ENCODE measurements around the gene CYP8B1.

Gene CYP8B1

GRCh38 chr3:42875325-42876151 is at the start of gene CYP8B1:
Gene CYP8B1, minus strand, starts transcription at chr3:42875879. Its CDS starts 63 bp downstream, at chr3:42875816.
- DNase-seq (no peak), ATAC-seq (no peak)
- H3K27me3 Mint-ChIP-seq: no peaks in the 10 kb centered on the region
- no peaks in the 10 kb centered on the region for H3K9me3 Mint-ChIP-seq
- H3K36me3 Mint-ChIP-seq (ENCODE audit: low read depth): no peaks in the 10 kb centered on the region
- H3K4me3 Mint-ChIP-seq: no peak within 1 kb of the TSS
- H3K27ac Mint-ChIP-seq: no peak within 1 kb of the TSS
- H3K4me1 Mint-ChIP-seq: no peaks in the 10 kb centered on the region

GRCh38 chr3:42923606-42924005 is 47.9 kb upstream of the CYP8B1 start:
- H3K27ac Mint-ChIP-seq: no peak overlapping the region
- peaks cover 6% of the 10 kb centered on the region for H3K4me1 Mint-ChIP-seq
- H3K27me3 Mint-ChIP-seq: no peaks in the 10 kb centered on the region
- ATAC-seq (no peak), DNase-seq (no peak)
- H3K9me3 Mint-ChIP-seq: peaks cover 13% of the 10 kb centered on the region
- H3K4me3 Mint-ChIP-seq: no peak overlapping the region
- H3K36me3 Mint-ChIP-seq (ENCODE audit: low read depth): no peaks in the 10 kb centered on the region

GRCh38 chr3:42914771-42915515 is 39.3 kb upstream of the CYP8B1 start:
- H3K9me3 Mint-ChIP-seq: peaks cover 50% of the 10 kb centered on the region
- no peak for ATAC-seq
- H3K4me3 Mint-ChIP-seq: no peak overlapping the region
- peaks cover 35% of the 10 kb centered on the region for H3K36me3 Mint-ChIP-seq (ENCODE audit: low read depth)
- H3K27me3 Mint-ChIP-seq: no peaks in the 10 kb centered on the region
- no peaks in the 10 kb centered on the region for H3K4me1 Mint-ChIP-seq
- DNase-seq: no peak
- no peak overlapping the region for H3K27ac Mint-ChIP-seq

- H3K4me3 Mint-ChIP-seq: no peak overlapping the region
- DNase-seq (no peak), ATAC-seq (no peak)
- peaks cover 10% of the 10 kb centered on the region for H3K27me3 Mint-ChIP-seq
- H3K4me1 Mint-ChIP-seq: peaks cover 2% of the 10 kb centered on the region
- peaks cover 36% of the 10 kb centered on the region for H3K9me3 Mint-ChIP-seq
- H3K36me3 Mint-ChIP-seq (ENCODE audit: low read depth): peaks cover 34% of the 10 kb centered on the region
- H3K27ac Mint-ChIP-seq: no peak overlapping the region
Observed at GRCh38 chr3:42911551-42911950, 35.9 kb upstream of the CYP8B1 start.

GRCh38 chr3:42908675-42909074 is 33.0 kb upstream of the CYP8B1 start:
- no peak overlapping the region for H3K27ac Mint-ChIP-seq
- ATAC-seq (no peak), DNase-seq (no peak)
- H3K9me3 Mint-ChIP-seq: peaks cover 32% of the 10 kb centered on the region
- no peak overlapping the region for H3K4me3 Mint-ChIP-seq
- peaks cover 8% of the 10 kb centered on the region for H3K4me1 Mint-ChIP-seq
- peaks cover 32% of the 10 kb centered on the region for H3K27me3 Mint-ChIP-seq
- H3K36me3 Mint-ChIP-seq (ENCODE audit: low read depth): peaks cover 26% of the 10 kb centered on the region

- peaks cover 8% of the 10 kb centered on the region for H3K4me1 Mint-ChIP-seq
- peaks cover 19% of the 10 kb centered on the region for H3K36me3 Mint-ChIP-seq (ENCODE audit: low read depth)
- peak overlapping the region; percentile 46 for H3K4me3 Mint-ChIP-seq
- ATAC-seq: no peak
- no peak for DNase-seq
- peaks cover 29% of the 10 kb centered on the region for H3K9me3 Mint-ChIP-seq
- peaks cover 40% of the 10 kb centered on the region for H3K27me3 Mint-ChIP-seq
- H3K27ac Mint-ChIP-seq: no peak overlapping the region
Observed at GRCh38 chr3:42906848-42907183, 31.1 kb upstream of the CYP8B1 start.

GRCh38 chr3:42906070-42906847 is 30.6 kb upstream of the CYP8B1 start, which contains the start of gene ZNF662:
Gene ZNF662, plus strand, starts transcription at chr3:42906142. Its CDS starts 1,973 bp downstream, at chr3:42908115.
- Mint-ChIP-seq H3K27ac (peak within 1 kb of the TSS; percentile 46), H3K36me3 (ENCODE audit: low read depth) (peaks cover 19% of the 10 kb centered on the region), H3K9me3 (peaks cover 29% of the 10 kb centered on the region), H3K27me3 (peaks cover 40% of the 10 kb centered on the region), H3K4me3 (peak within 1 kb of the TSS; percentile 69), H3K4me1 (peaks cover 8% of the 10 kb centered on the region)
- ATAC-seq (peak; percentile 37), DNase-seq (peak; percentile 14)

GRCh38 chr3:42905740-42906069 is 30.0 kb upstream of the CYP8B1 start:
- Mint-ChIP-seq H3K4me1 (peaks cover 11% of the 10 kb centered on the region), H3K27me3 (peaks cover 40% of the 10 kb centered on the region), H3K36me3 (ENCODE audit: low read depth) (peaks cover 19% of the 10 kb centered on the region), H3K9me3 (peaks cover 27% of the 10 kb centered on the region), H3K4me3 (peak overlapping the region; percentile 69), H3K27ac (peak overlapping the region; percentile 46)
- ATAC-seq (no peak), DNase-seq (no peak)

GRCh38 chr3:42904076-42904475 is 28.4 kb upstream of the CYP8B1 start:
- H3K36me3 Mint-ChIP-seq (ENCODE audit: low read depth): peaks cover 18% of the 10 kb centered on the region
- peaks cover 40% of the 10 kb centered on the region for H3K27me3 Mint-ChIP-seq
- no peak for DNase-seq
- no peak overlapping the region for H3K4me3 Mint-ChIP-seq
- ATAC-seq: no peak
- H3K27ac Mint-ChIP-seq: no peak overlapping the region
- peaks cover 12% of the 10 kb centered on the region for H3K4me1 Mint-ChIP-seq
- peaks cover 23% of the 10 kb centered on the region for H3K9me3 Mint-ChIP-seq

GRCh38 chr3:42902257-42902656 is 26.6 kb upstream of the CYP8B1 start:
- DNase-seq (no peak), ATAC-seq (no peak)
- peaks cover 38% of the 10 kb centered on the region for H3K27me3 Mint-ChIP-seq
- peaks cover 13% of the 10 kb centered on the region for H3K36me3 Mint-ChIP-seq (ENCODE audit: low read depth)
- no peak overlapping the region for H3K4me3 Mint-ChIP-seq
- H3K9me3 Mint-ChIP-seq: peaks cover 23% of the 10 kb centered on the region
- H3K27ac Mint-ChIP-seq: no peak overlapping the region
- peaks cover 12% of the 10 kb centered on the region for H3K4me1 Mint-ChIP-seq

GRCh38 chr3:42901073-42901415 is 25.4 kb upstream of the CYP8B1 start:
- Mint-ChIP-seq H3K27ac (no peak overlapping the region), H3K27me3 (peaks cover 29% of the 10 kb centered on the region), H3K36me3 (ENCODE audit: low read depth) (peaks cover 13% of the 10 kb centered on the region), H3K9me3 (peaks cover 23% of the 10 kb centered on the region), H3K4me1 (peaks cover 8% of the 10 kb centered on the region), H3K4me3 (no peak overlapping the region)
- ATAC-seq (no peak), DNase-seq (no peak)

GRCh38 chr3:42900226-42901072 is 24.8 kb upstream of the CYP8B1 start:
- ATAC-seq: no peak
- Mint-ChIP-seq H3K9me3 (peaks cover 21% of the 10 kb centered on the region), H3K4me1 (peaks cover 6% of the 10 kb centered on the region), H3K36me3 (ENCODE audit: low read depth) (peaks cover 10% of the 10 kb centered on the region), H3K4me3 (no peak overlapping the region), H3K27ac (no peak overlapping the region), H3K27me3 (peaks cover 25% of the 10 kb centered on the region)
- DNase-seq: no peak

- H3K36me3 Mint-ChIP-seq (ENCODE audit: low read depth): no peaks in the 10 kb centered on the region
- DNase-seq (no peak), ATAC-seq (no peak)
- H3K4me3 Mint-ChIP-seq: no peak overlapping the region
- no peak overlapping the region for H3K27ac Mint-ChIP-seq
- H3K4me1 Mint-ChIP-seq: peaks cover 4% of the 10 kb centered on the region
- H3K9me3 Mint-ChIP-seq: peaks cover 8% of the 10 kb centered on the region
- peaks cover 14% of the 10 kb centered on the region for H3K27me3 Mint-ChIP-seq
Observed at GRCh38 chr3:42898896-42899675, 23.4 kb upstream of the CYP8B1 start.
